ENCODE measurements around the gene TICRR. TPM values are rescaled to one million over a fixed set of nuclear protein-coding genes. Genes with fewer than 3 reads are reported as not detected.
A peak's percentile ranks its signal among the peaks of the same experiment; 100 is the strongest.

Gene TICRR
- total RNA-seq, 1 experiment from 2014 or later: 37.4 TPM

GRCh38 chr15:89653578-89653977 is 78.3 kb downstream of the TICRR start:
- ChIA-PET CTCF (interaction anchor here (1.1 kb wide), 1 partner anchor 86 kb away, joined by 3 read pairs; no protein-coding TSS in a partner anchor), POLR2A (no interaction called here)
- no peak overlapping the region for H3K27ac Mint-ChIP-seq

DNA sequence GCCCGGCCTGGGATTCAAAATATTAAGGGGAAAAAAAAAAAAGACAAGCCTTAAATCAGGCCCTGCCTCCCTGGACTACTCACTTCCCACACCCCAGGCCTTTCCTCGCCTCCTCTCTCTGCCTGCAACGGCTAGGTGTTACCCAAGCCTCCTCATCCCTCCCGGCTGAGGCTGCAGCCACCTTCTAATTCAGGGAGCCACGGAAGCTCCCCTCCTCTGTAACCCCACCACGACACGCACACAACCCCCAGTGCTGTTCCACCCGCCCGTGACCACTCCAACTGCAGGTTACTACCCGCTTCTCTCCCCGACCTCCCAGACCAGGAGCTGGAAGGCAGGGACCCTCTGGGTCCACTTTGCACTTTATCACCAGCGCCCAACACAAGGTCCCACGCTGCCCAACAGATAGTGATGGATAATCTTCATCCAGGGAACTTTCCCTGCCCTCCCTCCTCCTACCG is 79.1 kb downstream of the TICRR start:
- H3K4me1 Mint-ChIP-seq: peaks cover 10% of the 10 kb centered on the region
- H3K4me3 Mint-ChIP-seq: peak overlapping the region; percentile 84
- H3K36me3 Mint-ChIP-seq: peaks cover 7% of the 10 kb centered on the region; the same call in 1 of the 2 replicates
- H3K27ac Mint-ChIP-seq: 0 out of 2 replicates have a peak overlapping the region, but pooled peaks have one; percentile 33
- ChIA-PET CTCF (interaction anchor here (0.6 to 1.1 kb wide), 2 partner anchors 25 to 86 kb away, joined by 3 read pairs; no protein-coding TSS in a partner anchor), POLR2A (no interaction called here)
- peaks cover 19% of the 10 kb centered on the region for H3K27me3 Mint-ChIP-seq (ENCODE audit: low read depth)
- no peak for ATAC-seq
- H3K9me3 Mint-ChIP-seq: no peaks in the 10 kb centered on the region
- DNase-seq (ENCODE audit: low spot score): no peak
- TF ChIP-seq, protein P1, sequence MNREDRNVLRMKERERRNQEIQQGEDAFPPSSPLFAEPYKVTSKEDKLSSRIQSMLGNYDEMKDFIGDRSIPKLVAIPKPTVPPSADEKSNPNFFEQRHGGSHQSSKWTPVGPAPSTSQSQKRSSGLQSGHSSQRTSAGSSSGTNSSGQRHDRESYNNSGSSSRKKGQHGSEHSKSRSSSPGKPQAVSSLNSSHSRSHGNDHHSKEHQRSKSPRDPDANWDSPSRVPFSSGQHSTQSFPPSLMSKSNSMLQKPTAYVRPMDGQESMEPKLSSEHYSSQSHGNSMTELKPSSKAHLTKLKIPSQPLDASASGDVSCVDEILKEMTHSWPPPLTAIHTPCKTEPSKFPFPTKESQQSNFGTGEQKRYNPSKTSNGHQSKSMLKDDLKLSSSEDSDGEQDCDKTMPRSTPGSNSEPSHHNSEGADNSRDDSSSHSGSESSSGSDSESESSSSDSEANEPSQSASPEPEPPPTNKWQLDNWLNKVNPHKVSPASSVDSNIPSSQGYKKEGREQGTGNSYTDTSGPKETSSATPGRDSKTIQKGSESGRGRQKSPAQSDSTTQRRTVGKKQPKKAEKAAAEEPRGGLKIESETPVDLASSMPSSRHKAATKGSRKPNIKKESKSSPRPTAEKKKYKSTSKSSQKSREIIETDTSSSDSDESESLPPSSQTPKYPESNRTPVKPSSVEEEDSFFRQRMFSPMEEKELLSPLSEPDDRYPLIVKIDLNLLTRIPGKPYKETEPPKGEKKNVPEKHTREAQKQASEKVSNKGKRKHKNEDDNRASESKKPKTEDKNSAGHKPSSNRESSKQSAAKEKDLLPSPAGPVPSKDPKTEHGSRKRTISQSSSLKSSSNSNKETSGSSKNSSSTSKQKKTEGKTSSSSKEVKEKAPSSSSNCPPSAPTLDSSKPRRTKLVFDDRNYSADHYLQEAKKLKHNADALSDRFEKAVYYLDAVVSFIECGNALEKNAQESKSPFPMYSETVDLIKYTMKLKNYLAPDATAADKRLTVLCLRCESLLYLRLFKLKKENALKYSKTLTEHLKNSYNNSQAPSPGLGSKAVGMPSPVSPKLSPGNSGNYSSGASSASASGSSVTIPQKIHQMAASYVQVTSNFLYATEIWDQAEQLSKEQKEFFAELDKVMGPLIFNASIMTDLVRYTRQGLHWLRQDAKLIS (CRISPR knock-in tag; IDR thresholded peaks at IDR 0.05; ENCODE audit: borderline replicate concordance): no peak
- TF ChIP-seq FOXK1 (CRISPR knock-in tag; IDR thresholded peaks at IDR 0.05) (no peak), EMX1 (CRISPR knock-in tag; IDR thresholded peaks at IDR 0.05) (no peak), ZNF263 (CRISPR knock-in tag; IDR thresholded peaks at IDR 0.05; ENCODE audit: low read depth) (no peak), TEAD4 (CRISPR knock-in tag; IDR thresholded peaks at IDR 0.05) (no peak), HMGA2 (CRISPR knock-in tag; IDR thresholded peaks at IDR 0.05) (no peak), OVOL2 (CRISPR knock-in tag; IDR thresholded peaks at IDR 0.05; ENCODE audit: borderline replicate concordance) (no peak), NFE2L1 (CRISPR knock-in tag; IDR thresholded peaks at IDR 0.05) (no peak), AR (CRISPR knock-in tag; IDR thresholded peaks at IDR 0.05) (no peak)

More at GRCh38 chr15:89653578-89653977, 78.3 kb downstream of the TICRR start:
- no peak for TF ChIP-seq TP53 (CRISPR knock-in tag; IDR thresholded peaks at IDR 0.05)
- no peak for TF ChIP-seq JUN (CRISPR knock-in tag; IDR thresholded peaks at IDR 0.05)
- TF ChIP-seq E2F4 (CRISPR knock-in tag; IDR thresholded peaks at IDR 0.05; ENCODE audit: borderline replicate concordance, low read depth): no peak
- no peak for TF ChIP-seq SMAD4 (CRISPR knock-in tag; IDR thresholded peaks at IDR 0.05)
- TF ChIP-seq, protein P2, sequence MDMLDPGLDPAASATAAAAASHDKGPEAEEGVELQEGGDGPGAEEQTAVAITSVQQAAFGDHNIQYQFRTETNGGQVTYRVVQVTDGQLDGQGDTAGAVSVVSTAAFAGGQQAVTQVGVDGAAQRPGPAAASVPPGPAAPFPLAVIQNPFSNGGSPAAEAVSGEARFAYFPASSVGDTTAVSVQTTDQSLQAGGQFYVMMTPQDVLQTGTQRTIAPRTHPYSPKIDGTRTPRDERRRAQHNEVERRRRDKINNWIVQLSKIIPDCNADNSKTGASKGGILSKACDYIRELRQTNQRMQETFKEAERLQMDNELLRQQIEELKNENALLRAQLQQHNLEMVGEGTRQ (CRISPR knock-in tag; IDR thresholded peaks at IDR 0.05): no peak
- no peak for TF ChIP-seq RELA (CRISPR knock-in tag; IDR thresholded peaks at IDR 0.05; ENCODE audit: borderline replicate concordance)
- TF ChIP-seq MYBL2 (CRISPR knock-in tag; IDR thresholded peaks at IDR 0.05): no peak
- TF ChIP-seq, protein P3, sequence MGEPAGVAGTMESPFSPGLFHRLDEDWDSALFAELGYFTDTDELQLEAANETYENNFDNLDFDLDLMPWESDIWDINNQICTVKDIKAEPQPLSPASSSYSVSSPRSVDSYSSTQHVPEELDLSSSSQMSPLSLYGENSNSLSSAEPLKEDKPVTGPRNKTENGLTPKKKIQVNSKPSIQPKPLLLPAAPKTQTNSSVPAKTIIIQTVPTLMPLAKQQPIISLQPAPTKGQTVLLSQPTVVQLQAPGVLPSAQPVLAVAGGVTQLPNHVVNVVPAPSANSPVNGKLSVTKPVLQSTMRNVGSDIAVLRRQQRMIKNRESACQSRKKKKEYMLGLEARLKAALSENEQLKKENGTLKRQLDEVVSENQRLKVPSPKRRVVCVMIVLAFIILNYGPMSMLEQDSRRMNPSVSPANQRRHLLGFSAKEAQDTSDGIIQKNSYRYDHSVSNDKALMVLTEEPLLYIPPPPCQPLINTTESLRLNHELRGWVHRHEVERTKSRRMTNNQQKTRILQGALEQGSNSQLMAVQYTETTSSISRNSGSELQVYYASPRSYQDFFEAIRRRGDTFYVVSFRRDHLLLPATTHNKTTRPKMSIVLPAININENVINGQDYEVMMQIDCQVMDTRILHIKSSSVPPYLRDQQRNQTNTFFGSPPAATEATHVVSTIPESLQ (CRISPR knock-in tag; IDR thresholded peaks at IDR 0.05): no peak
- no peak for TF ChIP-seq ZNF232 (CRISPR knock-in tag; IDR thresholded peaks at IDR 0.05)
- TF ChIP-seq FOXP1 (CRISPR knock-in tag; IDR thresholded peaks at IDR 0.05; ENCODE audit: borderline replicate concordance): no peak
- no peak for TF ChIP-seq HMGA2 (CRISPR knock-in tag; IDR thresholded peaks at IDR 0.05)
- TF ChIP-seq, protein P4, sequence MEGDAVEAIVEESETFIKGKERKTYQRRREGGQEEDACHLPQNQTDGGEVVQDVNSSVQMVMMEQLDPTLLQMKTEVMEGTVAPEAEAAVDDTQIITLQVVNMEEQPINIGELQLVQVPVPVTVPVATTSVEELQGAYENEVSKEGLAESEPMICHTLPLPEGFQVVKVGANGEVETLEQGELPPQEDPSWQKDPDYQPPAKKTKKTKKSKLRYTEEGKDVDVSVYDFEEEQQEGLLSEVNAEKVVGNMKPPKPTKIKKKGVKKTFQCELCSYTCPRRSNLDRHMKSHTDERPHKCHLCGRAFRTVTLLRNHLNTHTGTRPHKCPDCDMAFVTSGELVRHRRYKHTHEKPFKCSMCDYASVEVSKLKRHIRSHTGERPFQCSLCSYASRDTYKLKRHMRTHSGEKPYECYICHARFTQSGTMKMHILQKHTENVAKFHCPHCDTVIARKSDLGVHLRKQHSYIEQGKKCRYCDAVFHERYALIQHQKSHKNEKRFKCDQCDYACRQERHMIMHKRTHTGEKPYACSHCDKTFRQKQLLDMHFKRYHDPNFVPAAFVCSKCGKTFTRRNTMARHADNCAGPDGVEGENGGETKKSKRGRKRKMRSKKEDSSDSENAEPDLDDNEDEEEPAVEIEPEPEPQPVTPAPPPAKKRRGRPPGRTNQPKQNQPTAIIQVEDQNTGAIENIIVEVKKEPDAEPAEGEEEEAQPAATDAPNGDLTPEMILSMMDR (IDR thresholded peaks at IDR 0.05): no peak
- TF ChIP-seq ZMAT4 (CRISPR knock-in tag; IDR thresholded peaks at IDR 0.05): no peak
- TF ChIP-seq TCF7 (CRISPR knock-in tag; IDR thresholded peaks at IDR 0.05; ENCODE audit: low read depth): no peak
- Mint-ChIP-seq H3K4me3 (no peak overlapping the region; the same call in 1 of the 2 replicates), H3K9me3 (no peaks in the 10 kb centered on the region), H3K27me3 (ENCODE audit: low read depth) (peaks cover 14% of the 10 kb centered on the region), H3K36me3 (peaks cover 7% of the 10 kb centered on the region; the same call in 1 of the 2 replicates), H3K4me1 (peaks cover 10% of the 10 kb centered on the region)
- DNase-seq (ENCODE audit: low spot score) (no peak), ATAC-seq (no peak)

Data from WTC11 (cell line).